NCI-H2171 (cell line): ENCODE data around the gene PAGE4.
A peak's percentile ranks its signal among the peaks of the same experiment; 100 is the strongest.

Source experiments
- DNase-seq: peaks from one replicate; lab custom pipeline; 2025; lab: John Stamatoyannopoulos, UW

The PAGE4 gene

DNA sequence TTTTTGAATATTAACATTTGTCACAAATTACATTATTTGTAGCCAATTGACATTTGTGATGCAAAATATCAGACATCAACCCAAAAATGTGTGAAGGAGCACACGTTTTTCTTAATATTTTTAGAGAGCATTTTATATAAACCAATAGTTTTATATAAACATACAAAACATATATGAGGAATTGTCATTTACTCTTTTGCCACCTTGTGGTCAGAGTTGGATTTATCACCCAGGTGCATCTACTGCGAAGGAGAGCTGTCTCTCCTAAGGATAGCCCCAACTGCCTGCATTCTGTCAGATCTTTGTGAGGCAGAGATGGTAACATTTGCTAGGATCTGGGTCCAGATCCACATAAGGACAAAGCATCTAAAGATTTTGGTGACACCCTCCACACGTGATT is 47.6 kb downstream of the PAGE4 start:
- no peak for DNase-seq

- DNase-seq = no peak
These were observed 48.4 kb downstream of the PAGE4 start for GRCh38 chrX:49877397-49878101.

GRCh38 chrX:49878128-49878833 is 49.2 kb downstream of the PAGE4 start:
- DNase-seq = no peak

GRCh38 chrX:49878834-49879655 is 49.9 kb downstream of the PAGE4 start, which contains the start of gene USP27X:
TSS of gene USP27X (plus strand) at chrX:49879484. CDS start at chrX:49880308, 824 bp downstream.
- DNase-seq = peak; percentile 56

GRCh38 chrX:49879656-49880277 is 50.7 kb downstream of the PAGE4 start:
- DNase-seq = peak; percentile 12

DNA sequence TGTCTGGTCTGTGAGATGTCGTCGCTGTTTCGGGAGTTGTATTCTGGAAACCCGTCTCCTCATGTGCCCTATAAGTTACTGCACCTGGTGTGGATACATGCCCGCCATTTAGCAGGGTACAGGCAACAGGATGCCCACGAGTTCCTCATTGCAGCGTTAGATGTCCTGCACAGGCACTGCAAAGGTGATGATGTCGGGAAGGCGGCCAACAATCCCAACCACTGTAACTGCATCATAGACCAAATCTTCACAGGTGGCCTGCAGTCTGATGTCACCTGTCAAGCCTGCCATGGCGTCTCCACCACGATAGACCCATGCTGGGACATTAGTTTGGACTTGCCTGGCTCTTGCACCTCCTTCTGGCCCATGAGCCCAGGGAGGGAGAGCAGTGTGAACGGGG is 51.6 kb downstream of the PAGE4 start:
- DNase-seq = no peak
